HepG2 (cell line): ENCODE data around the gene IQCN. TPM values are rescaled to one million over a fixed set of nuclear protein-coding genes. Genes with fewer than 3 reads are reported as not detected.
A peak's percentile ranks its signal among the peaks of the same experiment; 100 is the strongest.

Experiments used
- ATAC-seq: fragments of 200-7000 bp; cut with Tn5 transposase; 3 replicates; pipeline ENCODE4 v1.9.1; 2020; ENCODE audit warnings: mild to moderate bottlenecking, moderate library complexity
- BruUV-seq: library from RNA; stranded (reverse); fragments of 400-500 nt; replicated peaks from 2 replicates; lab custom pipeline; 2021; lab: Mats Ljungman, UMichigan
- CTCF ChIA-PET: fragments of 300-600 bp; formaldehyde crosslinking; extraction: SDS; loops from one replicate; lab custom pipeline; 2021; ENCODE audit warnings: low total read pairs, inconsistent platforms, low intra/inter-chr PET ratio; lab: Yijun Ruan, JAX
- POLR2A ChIA-PET: fragments of 350-600 bp; sonication (Branson Sonifier 250); formaldehyde crosslinking; loops from one replicate; lab custom pipeline; 2020; ENCODE audit warnings: antibody characterized with exemption, inconsistent platforms; lab: Yijun Ruan, JAX
- DNase-seq: peaks from one replicate; pipeline ENCODE4 v3.0.0-alpha.2; 2015; ENCODE audit warnings: low spot score
- FAIRE-seq: peaks from 3 replicates; lab custom pipeline; 2011; peaks lifted over from hg19 to GRCh38; lab: Jason Lieb, UNC
- H2AFZ ChIP-seq: one replicate; pipeline ENCODE4 v1.6.1; 2011; ENCODE audit warnings: low read length, inconsistent platforms
- H3K27ac ChIP-seq: fragments of 300-600 bp; 3 replicates; pipeline ENCODE4 v1.8.0; 2011; ENCODE audit warnings: mixed run types, mild to moderate bottlenecking, mixed read lengths, low read length, inconsistent platforms; ENCODE audit not compliant: insufficient read depth; ENCODE audit errors: extremely low read length
- H3K27me3 ChIP-seq, 2 experiments: fragments of 200-600 bp in 1 of 2; 2 replicates in 1 of 2; 3 replicates in 1 of 2; pipeline versions ENCODE4 v1.6.0 to v1.8.0; 2011; ENCODE audit warnings: low read length in 2 of 2, mild to moderate bottlenecking in 2 of 2, moderate library complexity in 2 of 2, inconsistent platforms in 1 of 2; ENCODE audit not compliant: insufficient read depth in 2 of 2, control insufficient read depth in 1 of 2
- H3K36me3 ChIP-seq, 2 experiments: fragments of 200-600 bp in 1 of 2; replicated peaks in 1 of 2; 2 replicates in 1 of 2; 3 replicates in 1 of 2; pipeline versions ENCODE4 v1.5.1 to v1.8.0; 2011; ENCODE audit warnings: low read length in 2 of 2, inconsistent platforms in 1 of 2; ENCODE audit not compliant: insufficient read depth in 2 of 2, control insufficient read depth in 1 of 2
- H3K4me1 ChIP-seq: 2 replicates; pipeline ENCODE4 v1.5.1; 2012; ENCODE audit warnings: low read length, inconsistent platforms; ENCODE audit not compliant: insufficient read depth
- H3K4me2 ChIP-seq: 2 replicates; pipeline ENCODE4 v1.6.0; 2011; ENCODE audit warnings: low read depth, low read length, inconsistent platforms
- H3K4me3 ChIP-seq, 3 experiments: fragments of 200-600 bp in 1 of 3; sonication (generic), shearing (Covaris generic) in 1 of 3; replicated peaks in 1 of 3; 2 replicates each; pipeline ENCODE4 v1.5.1; 2011 to 2016; ENCODE audit warnings: low read length in 3 of 3, inconsistent platforms in 2 of 3, low read depth in 2 of 3, mild to moderate bottlenecking in 2 of 3, control low read depth in 1 of 3, mixed read lengths in 1 of 3; ENCODE audit not compliant: insufficient read depth in 1 of 3
- H3K79me2 ChIP-seq: one replicate; pipeline ENCODE4 v1.6.1; 2011; ENCODE audit warnings: low read length, inconsistent platforms; ENCODE audit not compliant: insufficient read depth
- H3K9ac ChIP-seq: 2 replicates; pipeline ENCODE4 v1.6.0; 2011; ENCODE audit warnings: mild to moderate bottlenecking, low read depth, low read length, inconsistent platforms; ENCODE audit not compliant: insufficient read depth
- H3K9me3 ChIP-seq: 2 replicates; pipeline ENCODE4 v1.5.1; 2012; ENCODE audit warnings: mild to moderate bottlenecking, low read length
- H4K20me1 ChIP-seq: 2 replicates; pipeline ENCODE4 v1.6.0; 2011; ENCODE audit warnings: inconsistent platforms, mild to moderate bottlenecking, low read length, moderate library complexity; ENCODE audit not compliant: insufficient read depth
- CEBPG ChIP-seq: IDR thresholded peaks from 2 replicates; pipeline ENCODE4 v1.6.1; 2016
- ETV5 ChIP-seq: IDR thresholded peaks from 2 replicates; pipeline ENCODE4 v1.6.1; 2018; ENCODE audit warnings: missing biosample characterization, missing genetic modification reagents, inconsistent platforms, borderline replicate concordance
- KDM2A ChIP-seq: sonication (generic); formaldehyde crosslinking; IDR thresholded peaks from 2 replicates; pipeline ENCODE4 v1.4.0; 2020; ENCODE audit warnings: low read depth, missing genetic modification reagents, borderline replicate concordance
- MED1 ChIP-seq: sonication (generic); formaldehyde crosslinking; IDR thresholded peaks from 2 replicates; pipeline ENCODE4 v1.4.0; 2020; ENCODE audit warnings: missing genetic modification reagents
- POLR2A ChIP-seq, 2 experiments: IDR thresholded peaks; 2 replicates each; pipeline ENCODE4 v1.6.1; 2011; ENCODE audit warnings: low read depth in 2 of 2, low read length in 2 of 2, mild to moderate bottlenecking in 1 of 2, moderate library complexity in 1 of 2; ENCODE audit not compliant: insufficient read depth in 1 of 2
- RARA ChIP-seq: IDR thresholded peaks from 2 replicates; pipeline ENCODE4 v1.6.1; 2016; ENCODE audit warnings: missing genetic modification reagents, missing compliant biosample characterization
- SMC3 ChIP-seq: IDR thresholded peaks from 2 replicates; pipeline ENCODE4 v1.6.1; 2011; ENCODE audit warnings: low read length, improper control_type of control experiment
- SMYD3 ChIP-seq: sonication (generic); formaldehyde crosslinking; IDR thresholded peaks from 2 replicates; pipeline ENCODE4 v1.8.1; 2023; ENCODE audit warnings: mild to moderate bottlenecking, missing genetic modification reagents
- TBL1XR1 ChIP-seq: fragments of 150-350 bp; IDR thresholded peaks from 2 replicates; pipeline ENCODE4 v1.6.1; 2014; ENCODE audit warnings: borderline replicate concordance, low read length; ENCODE audit not compliant: partially characterized antibody
- TOPORS ChIP-seq: sonication (generic); formaldehyde crosslinking; IDR thresholded peaks from 2 replicates; pipeline ENCODE4 v1.8.0; 2023; ENCODE audit warnings: mild to moderate bottlenecking, missing genetic modification reagents
- ZNF136 ChIP-seq: sonication (generic); formaldehyde crosslinking; IDR thresholded peaks from 2 replicates; pipeline ENCODE4 v1.8.1; 2022; ENCODE audit warnings: low read depth, mild to moderate bottlenecking, moderate library complexity, missing genetic modification reagents
- ZNF264 ChIP-seq: sonication (generic); formaldehyde crosslinking; IDR thresholded peaks from 2 replicates; pipeline ENCODE4 v1.4.0; 2020; ENCODE audit warnings: missing genetic modification reagents
- ZNF768 ChIP-seq: sonication (generic); formaldehyde crosslinking; IDR thresholded peaks from 2 replicates; pipeline ENCODE4 v1.4.0; 2020; ENCODE audit warnings: missing genetic modification reagents
- ZSCAN29 ChIP-seq: sonication (generic); formaldehyde crosslinking; conservative IDR thresholded peaks from 2 replicates; pipeline ENCODE4 v1.4.0; 2020; ENCODE audit warnings: mild to moderate bottlenecking, missing genetic modification reagents
- WGBS: methylation state at CpG from one replicate; pipeline ENCODE4 v1.1.6; 2017; ENCODE audit warnings: low lambda C conversion rate; 5-methylcytosine and 5-hydroxymethylcytosine counted together
- in situ Hi-C: cut with HindIII; loops from 2 replicates; pipeline ENCODE4 v1.10.0; 2017; ENCODE audit warnings: low pct_unique_long_range_greater_than_20kb; ENCODE audit not compliant: extremely low pct_ligation_motif_present
- intact Hi-C: fragments of 100-400 bp; cut with micrococcal nuclease; formaldehyde crosslinking; loops from one replicate; pipeline ENCODE4 v1.10.0; 2022; ENCODE audit not compliant: unreplicated experiment
- polyA plus RNA-seq, 8 experiments: library from polyadenylated mRNA; depleted of rRNA in 3 of 8; stranded (reverse) in 7 of 8; unstranded in 1 of 8; fragments of >200 nt; fragmentation: Illumina TruSeq in 4 of 8; extraction: Trizol in 4 of 8; gene quantifications; 2 replicates each; pipeline versions ENCODE4 v1.2.1 to v1.2.3, GENCODE V29; 2011 to 2016; ENCODE audit warnings: low read depth in 4 of 8, missing spikeins in 1 of 8, mixed read lengths in 1 of 8; ENCODE audit not compliant: insufficient read depth in 1 of 8
- total RNA-seq, 5 experiments: library from RNA; depleted of rRNA; stranded (reverse); fragments of >200 nt; fragmentation: Illumina TruSeq; extraction: Trizol; gene quantifications; 2 replicates each; pipeline ENCODE4 v1.2.3, GENCODE V29; 2016; ENCODE audit warnings: low read depth in 1 of 5
- TF ChIP-seq, protein P1 (sequence below): sonication (generic); formaldehyde crosslinking; IDR thresholded peaks from 2 replicates; pipeline ENCODE4 v1.5.1; 2020; ENCODE audit warnings: missing genetic modification reagents, mild to moderate bottlenecking, borderline replicate concordance
- TF ChIP-seq, protein P2 (sequence below): sonication (generic); formaldehyde crosslinking; IDR thresholded peaks from 2 replicates; pipeline ENCODE4 v1.8.1; 2023; ENCODE audit warnings: missing genetic modification reagents, mild to moderate bottlenecking, borderline replicate concordance
- TF ChIP-seq, protein P3 (sequence below): sonication (generic); formaldehyde crosslinking; IDR thresholded peaks from 2 replicates; pipeline ENCODE4 v1.8.0; 2022; ENCODE audit warnings: missing genetic modification reagents, mild to moderate bottlenecking, inconsistent platforms, borderline replicate concordance
- TF ChIP-seq, protein P4 (sequence below): sonication (generic); formaldehyde crosslinking; IDR thresholded peaks from 2 replicates; pipeline ENCODE4 v1.4.0; 2020; ENCODE audit warnings: missing genetic modification reagents
- TF ChIP-seq, protein P5 (sequence below): sonication (generic); formaldehyde crosslinking; IDR thresholded peaks from 2 replicates; pipeline ENCODE4 v1.8.0; 2022; ENCODE audit warnings: mild to moderate bottlenecking, missing genetic modification reagents, moderate library complexity

Gene IQCN
- total and polyA plus RNA-seq, 2 of the 13 experiments (the other 11 are each of a cell fraction or from before 2014, with no cell fraction given), result 0.04 to 0.18 TPM

DNA sequence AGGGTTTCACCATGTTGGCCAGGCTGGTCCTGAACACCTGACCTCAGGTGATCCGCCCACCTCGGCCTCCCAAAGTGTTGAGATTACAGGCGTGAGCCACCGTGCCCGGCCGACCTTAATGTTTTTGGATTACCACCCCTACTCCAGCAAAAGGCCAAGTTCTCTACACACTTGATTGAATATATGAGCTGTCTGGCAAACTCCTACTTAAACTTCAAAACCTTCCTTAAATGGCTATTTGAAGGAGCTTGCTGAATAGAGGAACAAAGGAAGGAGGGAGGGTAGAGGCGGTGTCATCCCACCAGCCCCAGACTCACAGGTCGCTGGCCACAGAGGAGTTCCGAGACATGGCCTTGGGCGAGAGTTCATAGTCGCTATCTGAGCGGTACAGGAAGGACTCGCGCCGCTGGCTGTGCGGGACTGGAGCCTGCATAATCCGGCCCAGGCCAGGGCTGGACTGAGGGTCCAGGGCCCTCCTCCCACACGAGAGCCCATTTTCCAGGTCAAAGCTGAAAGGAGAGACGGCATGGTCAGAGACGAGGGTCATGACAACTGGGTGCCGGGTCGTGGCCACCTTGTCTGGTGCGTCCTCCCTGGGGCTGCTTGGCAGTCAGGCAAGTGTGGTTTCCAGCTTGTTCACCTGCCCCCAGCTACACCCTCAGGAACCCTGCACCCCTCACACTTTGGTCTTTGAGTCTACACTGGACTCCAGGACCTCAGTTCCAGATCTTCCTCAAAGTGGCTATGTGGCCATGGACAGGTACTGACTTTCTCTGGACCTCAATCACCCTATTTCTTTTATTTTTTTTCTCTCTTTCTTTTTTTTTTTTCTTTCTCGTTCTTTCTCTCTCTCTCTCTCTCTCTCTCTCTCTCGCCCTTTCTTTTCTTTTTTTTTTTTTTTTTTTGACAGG lies 52.2 kb downstream of the IQCN start:
- Histone ChIP-seq H3K27ac (peak overlapping the region; percentile 43), H3K79me2 (no peaks in the 10 kb centered on the region), H3K9ac (no peak overlapping the region), H3K4me2 (peak overlapping the region; percentile 62), H3K4me1 (peaks cover 51% of the 10 kb centered on the region), H2AFZ (no peak overlapping the region), H3K4me3 (peak overlapping the region in 1 of 3 experiments; percentile 62; a peak in 2 of 6 replicates), H4K20me1 (no peaks in the 10 kb centered on the region), H3K27me3 (peaks cover 4 to 15% of the 10 kb centered on the region in 2 experiments; a peak in 3 of 5 replicates), H3K9me3 (no peaks in the 10 kb centered on the region), H3K36me3 (no peaks in the 10 kb centered on the region)
- ChIA-PET POLR2A (interaction anchor here (0.7 kb wide), 1 partner anchor 18 kb away, joined by 5 read pairs; no protein-coding TSS in a partner anchor), CTCF (no interaction called here)
- in situ Hi-C loops (no loop called here), intact Hi-C loops (no loop called here)
- BruUV-seq, result no TSS peak
- DNase-seq, result peak; percentile 31
- 20% methylated on average over 13 of the region's 25 CpGs for WGBS
- FAIRE-seq, result peak; percentile 4
- ATAC-seq, result peak; percentile 19
- TF ChIP-seq ZNF136 (CRISPR knock-in tag), result no peak
- 0 out of 2 replicates have a peak, but pooled peaks have one; percentile 18 for TF ChIP-seq ZNF264
- TF ChIP-seq ZSCAN29, result peak; percentile 86; the same call in 1 of the 2 replicates
- TF ChIP-seq, protein P1, sequence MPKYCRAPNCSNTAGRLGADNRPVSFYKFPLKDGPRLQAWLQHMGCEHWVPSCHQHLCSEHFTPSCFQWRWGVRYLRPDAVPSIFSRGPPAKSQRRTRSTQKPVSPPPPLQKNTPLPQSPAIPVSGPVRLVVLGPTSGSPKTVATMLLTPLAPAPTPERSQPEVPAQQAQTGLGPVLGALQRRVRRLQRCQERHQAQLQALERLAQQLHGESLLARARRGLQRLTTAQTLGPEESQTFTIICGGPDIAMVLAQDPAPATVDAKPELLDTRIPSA (CRISPR knock-in tag), result no peak
- peak; percentile 65; the same call in 1 of the 2 replicates for TF ChIP-seq ETV5 (CRISPR knock-in tag)
- 0 out of 2 replicates have a peak, but pooled peaks have one; percentile 25 for TF ChIP-seq ZNF768 (CRISPR knock-in tag)
- TF ChIP-seq MED1 (CRISPR knock-in tag), result peak; percentile 38; the same call in 1 of the 2 replicates
- TF ChIP-seq POLR2A (IDR thresholded peaks at IDR 0.05; ENCODE audit: insufficient read depth in 1 of 2, low read depth in 2 of 2, low read length in 2 of 2), result no peak
- TF ChIP-seq CEBPG (CRISPR knock-in tag), result no peak
- TF ChIP-seq TOPORS (CRISPR knock-in tag), result no peak
- TF ChIP-seq, protein P2, sequence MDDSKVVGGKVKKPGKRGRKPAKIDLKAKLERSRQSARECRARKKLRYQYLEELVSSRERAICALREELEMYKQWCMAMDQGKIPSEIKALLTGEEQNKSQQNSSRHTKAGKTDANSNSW (CRISPR knock-in tag), result no peak
- TF ChIP-seq, protein P3, sequence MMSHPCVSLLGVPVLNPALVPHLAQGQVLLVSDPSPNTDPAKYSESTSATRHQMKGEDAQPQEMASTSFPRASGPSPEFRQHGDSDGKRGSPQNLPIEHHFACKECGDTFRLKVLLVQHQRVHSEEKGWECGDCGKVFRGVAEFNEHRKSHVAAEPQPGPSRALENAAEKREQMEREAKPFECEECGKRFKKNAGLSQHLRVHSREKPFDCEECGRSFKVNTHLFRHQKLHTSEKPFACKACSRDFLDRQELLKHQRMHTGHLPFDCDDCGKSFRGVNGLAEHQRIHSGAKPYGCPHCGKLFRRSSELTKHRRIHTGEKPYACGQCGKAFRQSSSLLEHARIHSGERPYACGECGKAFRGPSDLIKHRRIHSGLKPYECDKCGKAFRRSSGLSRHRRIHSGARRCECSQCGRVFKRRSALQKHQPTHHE (CRISPR knock-in tag), result no peak
- no peak for TF ChIP-seq SMC3
- TF ChIP-seq, protein P4, sequence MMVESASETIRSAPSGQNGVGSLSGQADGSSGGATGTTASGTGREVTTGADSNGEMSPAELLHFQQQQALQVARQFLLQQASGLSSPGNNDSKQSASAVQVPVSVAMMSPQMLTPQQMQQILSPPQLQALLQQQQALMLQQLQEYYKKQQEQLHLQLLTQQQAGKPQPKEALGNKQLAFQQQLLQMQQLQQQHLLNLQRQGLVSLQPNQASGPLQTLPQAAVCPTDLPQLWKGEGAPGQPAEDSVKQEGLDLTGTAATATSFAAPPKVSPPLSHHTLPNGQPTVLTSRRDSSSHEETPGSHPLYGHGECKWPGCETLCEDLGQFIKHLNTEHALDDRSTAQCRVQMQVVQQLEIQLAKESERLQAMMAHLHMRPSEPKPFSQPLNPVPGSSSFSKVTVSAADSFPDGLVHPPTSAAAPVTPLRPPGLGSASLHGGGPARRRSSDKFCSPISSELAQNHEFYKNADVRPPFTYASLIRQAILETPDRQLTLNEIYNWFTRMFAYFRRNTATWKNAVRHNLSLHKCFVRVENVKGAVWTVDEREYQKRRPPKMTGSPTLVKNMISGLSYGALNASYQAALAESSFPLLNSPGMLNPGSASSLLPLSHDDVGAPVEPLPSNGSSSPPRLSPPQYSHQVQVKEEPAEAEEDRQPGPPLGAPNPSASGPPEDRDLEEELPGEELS, result no peak
- no peak; the same call in 1 of the 2 replicates for TF ChIP-seq RARA (CRISPR knock-in tag)
- TF ChIP-seq, protein P5, sequence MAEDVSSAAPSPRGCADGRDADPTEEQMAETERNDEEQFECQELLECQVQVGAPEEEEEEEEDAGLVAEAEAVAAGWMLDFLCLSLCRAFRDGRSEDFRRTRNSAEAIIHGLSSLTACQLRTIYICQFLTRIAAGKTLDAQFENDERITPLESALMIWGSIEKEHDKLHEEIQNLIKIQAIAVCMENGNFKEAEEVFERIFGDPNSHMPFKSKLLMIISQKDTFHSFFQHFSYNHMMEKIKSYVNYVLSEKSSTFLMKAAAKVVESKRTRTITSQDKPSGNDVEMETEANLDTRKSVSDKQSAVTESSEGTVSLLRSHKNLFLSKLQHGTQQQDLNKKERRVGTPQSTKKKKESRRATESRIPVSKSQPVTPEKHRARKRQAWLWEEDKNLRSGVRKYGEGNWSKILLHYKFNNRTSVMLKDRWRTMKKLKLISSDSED (CRISPR knock-in tag), result no peak
- TF ChIP-seq TBL1XR1, result no peak
- TF ChIP-seq SMYD3, result no peak
- peak; percentile 62; the same call in 1 of the 2 replicates for TF ChIP-seq KDM2A (CRISPR knock-in tag)
